HG03571 (cell line): ENCODE data around the gene SWAP70.

Source experiments
- ATAC-seq: cut with Tn5 transposase; IDR thresholded peaks from one replicate; pipeline ENCODE4 v1.9.1; 2021; ENCODE audit not compliant: unreplicated experiment

Gene SWAP70

GRCh38 chr11:9747828-9748227, 84.0 kb downstream of the SWAP70 start:
- ATAC-seq: no peak

- ATAC-seq: peak; percentile 63
Observed at GRCh38 chr11:9748361-9748970, 84.6 kb downstream of the SWAP70 start.

- ATAC-seq: no peak
Observed at GRCh38 chr11:9750551-9750950, 86.7 kb downstream of the SWAP70 start.

GRCh38 chr11:9752091-9752490, 88.2 kb downstream of the SWAP70 start:
- no peak for ATAC-seq

GRCh38 chr11:9753021-9753420, 89.1 kb downstream of the SWAP70 start:
- no peak for ATAC-seq

GRCh38 chr11:9754010-9754471, 90.2 kb downstream of the SWAP70 start:
- no peak for ATAC-seq

GRCh38 chr11:9755561-9756185, 91.8 kb downstream of the SWAP70 start:
- no peak for ATAC-seq

- ATAC-seq: no peak
Observed at GRCh38 chr11:9756461-9756860, 92.6 kb downstream of the SWAP70 start.

GRCh38 chr11:9756878-9757277, 93.0 kb downstream of the SWAP70 start:
- no peak for ATAC-seq

GRCh38 chr11:9757809-9758636, 94.1 kb downstream of the SWAP70 start:
- ATAC-seq: peak; percentile 59

GRCh38 chr11:9758637-9759518, 95.0 kb downstream of the SWAP70 start:
- ATAC-seq: peak; percentile 22

GRCh38 chr11:9759519-9760192, 95.8 kb downstream of the SWAP70 start:
- ATAC-seq: peak; percentile 33

- ATAC-seq: no peak
Observed at GRCh38 chr11:9760193-9760575, 96.3 kb downstream of the SWAP70 start.

- no peak for ATAC-seq
Observed at GRCh38 chr11:9761441-9761945, 97.6 kb downstream of the SWAP70 start.

GRCh38 chr11:9762531-9762930, 98.7 kb downstream of the SWAP70 start:
- no peak for ATAC-seq

GRCh38 chr11:9763301-9763700, 99.4 kb downstream of the SWAP70 start:
- no peak for ATAC-seq

GRCh38 chr11:9765320-9766101, 101.6 kb downstream of the SWAP70 start:
- ATAC-seq: no peak

GRCh38 chr11:9769621-9770020, 105.7 kb downstream of the SWAP70 start:
- ATAC-seq: no peak

- ATAC-seq: no peak
Observed at GRCh38 chr11:9771071-9771511, 107.2 kb downstream of the SWAP70 start.
